Suppressor macrophage treated with lipopolysaccharide for 4 hours (primary cell): ENCODE measurements around the gene HAP1.
"Not testable (repeated sequence)": the region's sequence is repeated elsewhere in the genome, so short reads cannot be mapped to it uniquely, and the experiment has no call there.

ENCODE experiments used
- DNase-seq: peaks from one replicate; pipeline ENCODE4 v3.0.0-alpha.2; 2020

HAP1 gene

GRCh38 chr17:41688641-41689496, 45.6 kb downstream of the HAP1 start, which contains the start of gene EIF1:
Gene EIF1 (plus strand): TSS chr17:41688885. CDS start chr17:41689039, 154 bp downstream.
- DNase-seq: peak; percentile 100

DNA sequence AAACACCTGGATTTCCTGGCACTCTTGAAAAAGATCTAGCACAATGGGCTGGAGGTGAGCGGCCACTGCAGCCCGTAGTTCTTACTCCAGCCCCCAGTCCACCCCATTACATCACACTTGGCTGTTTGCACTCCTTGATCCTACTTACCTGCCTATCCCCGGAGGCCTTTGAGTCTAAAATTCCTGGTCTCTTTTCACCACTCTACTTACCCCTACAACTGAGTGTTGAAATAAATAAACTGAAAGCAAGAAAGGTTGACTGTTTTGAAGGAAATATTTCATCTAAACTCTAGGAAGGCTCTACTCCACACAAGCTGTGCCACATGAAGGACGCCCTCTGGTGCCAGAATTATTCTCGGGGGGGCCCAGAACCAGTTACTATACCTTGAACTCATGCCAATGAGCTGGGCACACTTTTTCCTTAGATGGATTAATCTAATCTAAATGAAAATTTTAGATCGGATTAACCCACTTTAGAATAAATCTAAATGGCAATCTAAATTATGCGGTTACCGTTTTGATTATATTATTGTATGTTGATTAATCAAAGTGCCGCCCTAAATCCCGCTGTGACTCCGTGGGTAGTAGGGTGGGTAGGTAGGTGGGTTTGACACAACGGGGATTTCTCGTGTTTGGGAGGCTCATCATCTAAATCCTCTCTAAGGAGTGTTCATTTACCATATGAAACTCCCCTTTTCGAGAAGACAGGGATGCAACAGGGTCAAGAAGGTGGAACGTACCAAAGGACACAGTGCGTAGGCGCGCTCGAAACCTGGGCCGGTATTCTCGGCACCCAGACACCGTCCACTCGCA, 46.4 kb downstream of the HAP1 start:
- peak; percentile 50 for DNase-seq

- DNase-seq: no peak
Observed at GRCh38 chr17:41686281-41686680, 48.2 kb downstream of the HAP1 start.

GRCh38 chr17:41685753-41686152, 48.7 kb downstream of the HAP1 start:
- DNase-seq: not testable (repeated sequence)

DNA sequence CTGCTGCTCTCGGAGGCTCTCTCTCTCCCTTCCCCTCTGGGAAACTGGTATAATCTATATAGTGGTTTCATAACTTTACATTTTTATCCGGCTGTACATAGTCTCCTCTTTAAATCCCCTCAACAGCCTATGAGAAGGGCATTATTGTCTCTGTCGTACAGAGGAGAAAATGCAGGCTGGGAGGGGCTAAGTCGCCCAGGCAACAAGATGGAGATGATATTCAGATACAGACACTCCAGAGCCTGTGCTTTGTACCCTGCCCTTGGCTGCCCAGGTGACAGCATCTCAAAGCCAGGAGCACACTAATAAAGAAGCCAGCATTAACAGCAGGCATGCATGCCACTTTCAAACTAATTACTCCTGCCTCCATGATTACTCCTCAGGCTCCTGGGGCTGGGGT, 50.4 kb downstream of the HAP1 start:
- no peak for DNase-seq

DNA sequence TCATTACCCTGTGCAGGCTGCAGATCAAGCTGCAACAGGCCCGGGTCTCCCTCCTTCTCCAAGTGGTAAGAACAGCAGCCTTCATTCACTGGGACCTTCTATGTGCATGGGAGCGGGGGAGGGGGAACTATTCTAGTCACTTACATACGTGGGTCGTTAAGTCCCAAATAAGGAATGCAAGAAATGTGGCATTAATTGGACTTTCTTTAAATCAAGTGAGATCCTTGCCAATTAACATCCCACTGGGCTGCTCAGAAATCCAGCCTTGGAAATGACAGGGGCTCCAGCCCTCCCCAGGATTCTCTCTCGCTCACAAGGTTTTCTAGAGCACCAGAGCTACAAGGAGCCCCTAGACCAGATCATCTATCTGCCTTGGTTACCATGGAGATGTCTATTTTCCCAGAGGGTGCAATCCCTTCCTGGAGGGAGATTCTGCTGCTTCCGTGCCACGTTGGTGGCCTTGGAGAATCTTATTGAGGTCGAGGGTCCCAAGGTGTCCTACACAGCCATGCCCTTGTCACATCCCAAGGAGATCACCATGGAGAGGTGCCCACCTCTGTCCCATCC, 50.9 kb downstream of the HAP1 start:
- DNase-seq: no peak

- DNase-seq: peak; percentile 50
Observed at GRCh38 chr17:41682631-41683030, 51.8 kb downstream of the HAP1 start.

- DNase-seq: no peak
Observed at GRCh38 chr17:41681776-41682175, 52.7 kb downstream of the HAP1 start.

DNA sequence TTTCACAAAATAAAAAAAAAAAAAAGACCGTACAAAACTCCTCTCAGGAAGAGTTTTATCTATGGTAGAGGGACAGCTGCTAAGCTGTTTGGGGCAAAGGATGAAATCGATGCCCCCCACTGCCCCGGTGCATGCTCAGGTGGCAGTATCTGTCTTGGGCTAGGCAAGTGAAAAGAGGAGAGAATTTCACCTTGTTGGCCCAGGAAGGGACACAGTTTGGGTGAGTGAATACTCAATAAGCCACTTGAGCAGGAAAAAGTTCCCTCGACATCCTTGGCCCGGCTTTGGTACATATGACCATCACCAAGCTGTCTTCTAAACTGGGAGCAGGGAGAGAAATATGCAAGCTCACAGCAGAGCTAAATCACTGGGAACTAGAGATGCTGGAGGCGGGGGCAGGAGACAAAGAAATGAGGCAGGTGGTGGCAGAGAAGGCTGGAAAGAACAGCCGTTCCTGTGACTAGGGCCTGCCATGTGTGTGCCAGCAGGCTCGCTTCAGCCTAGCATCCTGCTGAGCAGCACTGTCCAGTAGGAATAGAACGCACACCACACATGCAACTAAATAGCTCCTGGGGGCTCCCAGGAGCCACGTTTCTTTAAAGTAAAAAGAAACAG, 53.9 kb downstream of the HAP1 start:
- DNase-seq: no peak

GRCh38 chr17:41679740-41680425, 54.6 kb downstream of the HAP1 start:
- no peak for DNase-seq

GRCh38 chr17:41678907-41679739, 55.3 kb downstream of the HAP1 start:
- peak; percentile 92 for DNase-seq

GRCh38 chr17:41678411-41678906, 56.0 kb downstream of the HAP1 start:
- DNase-seq: no peak

GRCh38 chr17:41676058-41676419, 58.4 kb downstream of the HAP1 start:
- DNase-seq: no peak

- DNase-seq: not testable (repeated sequence)
Observed at GRCh38 chr17:41675157-41676057, 59.0 kb downstream of the HAP1 start.
